K562 (cell line): ENCODE results near the gene HIRIP3. TPM values are rescaled to one million over a fixed set of nuclear protein-coding genes. Genes with fewer than 3 reads are reported as not detected.
A peak's percentile ranks its signal among the peaks of the same experiment; 100 is the strongest.

Experiments
- ARID2 ChIP-seq: fragments of 450-650 bp; IDR thresholded peaks from 2 replicates; pipeline ENCODE4 v1.6.1; 2017; ENCODE audit warnings: antibody characterized with exemption, mild to moderate bottlenecking
- CEBPB ChIP-seq: fragments of 450-650 bp; IDR thresholded peaks from 2 replicates; pipeline ENCODE4 v1.6.1; 2016; ENCODE audit warnings: missing genetic modification characterization, missing compliant biosample characterization
- HMG20A ChIP-seq: fragments of 450-650 bp; formaldehyde crosslinking; conservative IDR thresholded peaks from 2 replicates; pipeline ENCODE4 v1.4.0; 2020; ENCODE audit warnings: mild to moderate bottlenecking, mixed read lengths
- IFI16 ChIP-seq: fragments of 250-450 bp; sonication (Bioruptor Pico); IDR thresholded peaks from 2 replicates; pipeline ENCODE4 v2.1.2; 2022; ENCODE audit warnings: mild to moderate bottlenecking, inconsistent platforms
- NELFE ChIP-seq: IDR thresholded peaks from 2 replicates; pipeline ENCODE4 v1.6.1; 2011; ENCODE audit warnings: mild to moderate bottlenecking; ENCODE audit not compliant: insufficient read depth, insufficient read length
- NFIX ChIP-seq: fragments of 250-450 bp; sonication (Bioruptor Pico); IDR thresholded peaks from 2 replicates; pipeline ENCODE4 v1.4.0; 2020; ENCODE audit warnings: low read depth, mild to moderate bottlenecking, moderate library complexity
- NFRKB ChIP-seq: fragments of 450-650 bp; IDR thresholded peaks from 2 replicates; pipeline ENCODE4 v1.6.1; 2016; ENCODE audit warnings: low read depth
- SMARCC2 ChIP-seq: fragments of 450-650 bp; IDR thresholded peaks from 2 replicates; pipeline ENCODE4 v1.6.1; 2017; ENCODE audit warnings: antibody characterized with exemption, moderate library complexity, mild to moderate bottlenecking, low read depth
- SREBF1 ChIP-seq: fragments of 150-350 bp; IDR thresholded peaks from 2 replicates; pipeline ENCODE4 v1.6.1; 2014; ENCODE audit warnings: antibody characterized with exemption, low read depth, low read length, borderline replicate concordance
- SRSF3 ChIP-seq: fragments of 200-400 bp; formaldehyde crosslinking; IDR thresholded peaks from 2 replicates; pipeline ENCODE4 v1.6.1; 2016; ENCODE audit warnings: mild to moderate bottlenecking, low read length, moderate library complexity; ENCODE audit not compliant: insufficient read depth
- THRAP3 ChIP-seq: fragments of 450-650 bp; IDR thresholded peaks from 2 replicates; pipeline ENCODE4 v1.6.1; 2016; ENCODE audit warnings: mild to moderate bottlenecking, inconsistent platforms, borderline replicate concordance
- ZNF134 ChIP-seq: fragments of 250-450 bp; sonication (Bioruptor Pico); conservative IDR thresholded peaks from 2 replicates; pipeline ENCODE4 v1.4.0; 2020
- ZNF76 ChIP-seq: fragments of 250-450 bp; sonication (Bioruptor Pico); IDR thresholded peaks from 2 replicates; pipeline ENCODE4 v1.4.0; 2020; ENCODE audit warnings: mild to moderate bottlenecking, moderate library complexity, borderline replicate concordance
- polyA plus RNA-seq, 8 experiments: library from polyadenylated mRNA; depleted of rRNA in 4 of 8; stranded (reverse) in 5 of 8; unstranded in 3 of 8; fragments of >200 nt; fragmentation: Nextera tagmentation in 2 of 8; fragmentation: Illumina TruSeq in 1 of 8; extraction: Ambion mirVana in 2 of 8; extraction: Trizol in 1 of 8; gene quantifications; 2 replicates each; pipeline versions ENCODE4 v1.2.1 to v1.2.3, GENCODE V29; 2011 to 2014; ENCODE audit warnings: inconsistent platforms in 1 of 8, missing spikeins in 1 of 8
- total RNA-seq, 7 experiments: library from RNA; depleted of rRNA in 6 of 7; stranded (reverse); fragments of >200 nt in 6 of 7; fragmentation: Illumina TruSeq in 2 of 7; extraction: Trizol in 2 of 7; gene quantifications; 2 replicates each; pipeline versions ENCODE4 v1.2.1 to v1.2.3, GENCODE V29; 2011 to 2021; ENCODE audit warnings: low replicate concordance in 1 of 7
- TF ChIP-seq, protein P1 (sequence below): fragments of 200-600 bp; sonication (generic); IDR thresholded peaks from one replicate; pipeline ENCODE4 v1.6.1; 2012; ENCODE audit warnings: mild to moderate bottlenecking, low read depth, low read length, inconsistent platforms
- TF ChIP-seq, protein P2 (sequence below): fragments of 250-450 bp; sonication (Bioruptor Pico); IDR thresholded peaks from 2 replicates; pipeline ENCODE4 v1.8.0; 2022; ENCODE audit warnings: inconsistent platforms, mild to moderate bottlenecking, moderate library complexity, borderline replicate concordance
- TF ChIP-seq, protein P3 (sequence below): fragments of 250-450 bp; sonication (Bioruptor Pico); IDR thresholded peaks from 2 replicates; pipeline ENCODE4 v1.8.0; 2022; ENCODE audit warnings: moderate library complexity, mild to moderate bottlenecking, inconsistent platforms

HIRIP3 gene
- total and polyA plus RNA-seq, 9 of the 15 experiments (the other 6 are each of a cell fraction or from before 2014, with no cell fraction given): 3.3 to 38.2 (median 18.2) TPM

DNA sequence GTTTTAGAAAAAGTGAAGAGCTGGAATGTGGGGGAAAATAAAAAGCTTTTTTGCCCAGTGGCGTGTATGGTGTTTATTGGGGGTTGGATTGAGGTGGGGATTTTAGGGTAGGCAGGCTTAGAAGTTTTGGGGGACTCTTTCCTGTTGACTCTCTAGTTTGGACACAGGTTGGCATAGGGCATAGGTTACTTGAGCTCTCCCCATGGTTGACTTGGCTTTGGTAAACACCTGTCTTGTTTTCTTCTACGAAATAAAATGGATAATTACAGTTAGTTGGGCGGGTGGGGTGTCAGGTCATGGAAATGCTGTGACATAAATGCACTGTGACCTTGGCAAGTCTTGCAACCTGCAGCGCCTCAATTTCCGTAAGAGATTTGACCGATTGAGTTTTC is 22.4 kb downstream of the HIRIP3 start (continued):
- TF ChIP-seq, protein P1, sequence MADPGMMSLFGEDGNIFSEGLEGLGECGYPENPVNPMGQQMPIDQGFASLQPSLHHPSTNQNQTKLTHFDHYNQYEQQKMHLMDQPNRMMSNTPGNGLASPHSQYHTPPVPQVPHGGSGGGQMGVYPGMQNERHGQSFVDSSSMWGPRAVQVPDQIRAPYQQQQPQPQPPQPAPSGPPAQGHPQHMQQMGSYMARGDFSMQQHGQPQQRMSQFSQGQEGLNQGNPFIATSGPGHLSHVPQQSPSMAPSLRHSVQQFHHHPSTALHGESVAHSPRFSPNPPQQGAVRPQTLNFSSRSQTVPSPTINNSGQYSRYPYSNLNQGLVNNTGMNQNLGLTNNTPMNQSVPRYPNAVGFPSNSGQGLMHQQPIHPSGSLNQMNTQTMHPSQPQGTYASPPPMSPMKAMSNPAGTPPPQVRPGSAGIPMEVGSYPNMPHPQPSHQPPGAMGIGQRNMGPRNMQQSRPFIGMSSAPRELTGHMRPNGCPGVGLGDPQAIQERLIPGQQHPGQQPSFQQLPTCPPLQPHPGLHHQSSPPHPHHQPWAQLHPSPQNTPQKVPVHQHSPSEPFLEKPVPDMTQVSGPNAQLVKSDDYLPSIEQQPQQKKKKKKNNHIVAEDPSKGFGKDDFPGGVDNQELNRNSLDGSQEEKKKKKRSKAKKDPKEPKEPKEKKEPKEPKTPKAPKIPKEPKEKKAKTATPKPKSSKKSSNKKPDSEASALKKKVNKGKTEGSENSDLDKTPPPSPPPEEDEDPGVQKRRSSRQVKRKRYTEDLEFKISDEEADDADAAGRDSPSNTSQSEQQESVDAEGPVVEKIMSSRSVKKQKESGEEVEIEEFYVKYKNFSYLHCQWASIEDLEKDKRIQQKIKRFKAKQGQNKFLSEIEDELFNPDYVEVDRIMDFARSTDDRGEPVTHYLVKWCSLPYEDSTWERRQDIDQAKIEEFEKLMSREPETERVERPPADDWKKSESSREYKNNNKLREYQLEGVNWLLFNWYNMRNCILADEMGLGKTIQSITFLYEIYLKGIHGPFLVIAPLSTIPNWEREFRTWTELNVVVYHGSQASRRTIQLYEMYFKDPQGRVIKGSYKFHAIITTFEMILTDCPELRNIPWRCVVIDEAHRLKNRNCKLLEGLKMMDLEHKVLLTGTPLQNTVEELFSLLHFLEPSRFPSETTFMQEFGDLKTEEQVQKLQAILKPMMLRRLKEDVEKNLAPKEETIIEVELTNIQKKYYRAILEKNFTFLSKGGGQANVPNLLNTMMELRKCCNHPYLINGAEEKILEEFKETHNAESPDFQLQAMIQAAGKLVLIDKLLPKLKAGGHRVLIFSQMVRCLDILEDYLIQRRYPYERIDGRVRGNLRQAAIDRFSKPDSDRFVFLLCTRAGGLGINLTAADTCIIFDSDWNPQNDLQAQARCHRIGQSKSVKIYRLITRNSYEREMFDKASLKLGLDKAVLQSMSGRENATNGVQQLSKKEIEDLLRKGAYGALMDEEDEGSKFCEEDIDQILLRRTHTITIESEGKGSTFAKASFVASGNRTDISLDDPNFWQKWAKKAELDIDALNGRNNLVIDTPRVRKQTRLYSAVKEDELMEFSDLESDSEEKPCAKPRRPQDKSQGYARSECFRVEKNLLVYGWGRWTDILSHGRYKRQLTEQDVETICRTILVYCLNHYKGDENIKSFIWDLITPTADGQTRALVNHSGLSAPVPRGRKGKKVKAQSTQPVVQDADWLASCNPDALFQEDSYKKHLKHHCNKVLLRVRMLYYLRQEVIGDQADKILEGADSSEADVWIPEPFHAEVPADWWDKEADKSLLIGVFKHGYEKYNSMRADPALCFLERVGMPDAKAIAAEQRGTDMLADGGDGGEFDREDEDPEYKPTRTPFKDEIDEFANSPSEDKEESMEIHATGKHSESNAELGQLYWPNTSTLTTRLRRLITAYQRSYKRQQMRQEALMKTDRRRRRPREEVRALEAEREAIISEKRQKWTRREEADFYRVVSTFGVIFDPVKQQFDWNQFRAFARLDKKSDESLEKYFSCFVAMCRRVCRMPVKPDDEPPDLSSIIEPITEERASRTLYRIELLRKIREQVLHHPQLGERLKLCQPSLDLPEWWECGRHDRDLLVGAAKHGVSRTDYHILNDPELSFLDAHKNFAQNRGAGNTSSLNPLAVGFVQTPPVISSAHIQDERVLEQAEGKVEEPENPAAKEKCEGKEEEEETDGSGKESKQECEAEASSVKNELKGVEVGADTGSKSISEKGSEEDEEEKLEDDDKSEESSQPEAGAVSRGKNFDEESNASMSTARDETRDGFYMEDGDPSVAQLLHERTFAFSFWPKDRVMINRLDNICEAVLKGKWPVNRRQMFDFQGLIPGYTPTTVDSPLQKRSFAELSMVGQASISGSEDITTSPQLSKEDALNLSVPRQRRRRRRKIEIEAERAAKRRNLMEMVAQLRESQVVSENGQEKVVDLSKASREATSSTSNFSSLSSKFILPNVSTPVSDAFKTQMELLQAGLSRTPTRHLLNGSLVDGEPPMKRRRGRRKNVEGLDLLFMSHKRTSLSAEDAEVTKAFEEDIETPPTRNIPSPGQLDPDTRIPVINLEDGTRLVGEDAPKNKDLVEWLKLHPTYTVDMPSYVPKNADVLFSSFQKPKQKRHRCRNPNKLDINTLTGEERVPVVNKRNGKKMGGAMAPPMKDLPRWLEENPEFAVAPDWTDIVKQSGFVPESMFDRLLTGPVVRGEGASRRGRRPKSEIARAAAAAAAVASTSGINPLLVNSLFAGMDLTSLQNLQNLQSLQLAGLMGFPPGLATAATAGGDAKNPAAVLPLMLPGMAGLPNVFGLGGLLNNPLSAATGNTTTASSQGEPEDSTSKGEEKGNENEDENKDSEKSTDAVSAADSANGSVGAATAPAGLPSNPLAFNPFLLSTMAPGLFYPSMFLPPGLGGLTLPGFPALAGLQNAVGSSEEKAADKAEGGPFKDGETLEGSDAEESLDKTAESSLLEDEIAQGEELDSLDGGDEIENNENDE: no peak
- TF ChIP-seq NFRKB: peak; percentile 41; the same call in 1 of the 2 replicates
- no peak for TF ChIP-seq IFI16 (CRISPR knock-in tag)
- no peak for TF ChIP-seq ZNF134 (CRISPR knock-in tag)
- TF ChIP-seq ZNF76 (CRISPR knock-in tag): no peak
- 0 out of 2 replicates have a peak, but pooled peaks have one; percentile 42 for TF ChIP-seq ARID2
- no peak for TF ChIP-seq SMARCC2
- no peak for TF ChIP-seq SRSF3
- no peak for TF ChIP-seq NFIX
- TF ChIP-seq NELFE: no peak
- no peak for TF ChIP-seq HMG20A (CRISPR knock-in tag)
- TF ChIP-seq, protein P2, sequence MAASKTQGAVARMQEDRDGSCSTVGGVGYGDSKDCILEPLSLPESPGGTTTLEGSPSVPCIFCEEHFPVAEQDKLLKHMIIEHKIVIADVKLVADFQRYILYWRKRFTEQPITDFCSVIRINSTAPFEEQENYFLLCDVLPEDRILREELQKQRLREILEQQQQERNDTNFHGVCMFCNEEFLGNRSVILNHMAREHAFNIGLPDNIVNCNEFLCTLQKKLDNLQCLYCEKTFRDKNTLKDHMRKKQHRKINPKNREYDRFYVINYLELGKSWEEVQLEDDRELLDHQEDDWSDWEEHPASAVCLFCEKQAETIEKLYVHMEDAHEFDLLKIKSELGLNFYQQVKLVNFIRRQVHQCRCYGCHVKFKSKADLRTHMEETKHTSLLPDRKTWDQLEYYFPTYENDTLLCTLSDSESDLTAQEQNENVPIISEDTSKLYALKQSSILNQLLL (CRISPR knock-in tag): no peak
- no peak for TF ChIP-seq CEBPB (tag)
- peak; percentile 68; the same call in 1 of the 2 replicates for TF ChIP-seq THRAP3
- TF ChIP-seq SREBF1: no peak
- TF ChIP-seq, protein P3, sequence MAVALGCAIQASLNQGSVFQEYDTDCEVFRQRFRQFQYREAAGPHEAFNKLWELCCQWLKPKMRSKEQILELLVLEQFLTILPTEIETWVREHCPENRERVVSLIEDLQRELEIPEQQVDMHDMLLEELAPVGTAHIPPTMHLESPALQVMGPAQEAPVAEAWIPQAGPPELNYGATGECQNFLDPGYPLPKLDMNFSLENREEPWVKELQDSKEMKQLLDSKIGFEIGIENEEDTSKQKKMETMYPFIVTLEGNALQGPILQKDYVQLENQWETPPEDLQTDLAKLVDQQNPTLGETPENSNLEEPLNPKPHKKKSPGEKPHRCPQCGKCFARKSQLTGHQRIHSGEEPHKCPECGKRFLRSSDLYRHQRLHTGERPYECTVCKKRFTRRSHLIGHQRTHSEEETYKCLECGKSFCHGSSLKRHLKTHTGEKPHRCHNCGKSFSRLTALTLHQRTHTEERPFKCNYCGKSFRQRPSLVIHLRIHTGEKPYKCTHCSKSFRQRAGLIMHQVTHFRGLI: no peak
